HFFc6 (cell line): ENCODE data around the gene CASKIN1. TPM values are rescaled to one million over a fixed set of nuclear protein-coding genes. Genes with fewer than 3 reads are reported as not detected.

Experiments
- DNase-seq: peaks from one replicate; pipeline ENCODE4 v3.0.0-alpha.2; 2018
- H3K27ac Mint-ChIP-seq: 2 replicates; pipeline ENCODE4 v1.8.0; 2020; ENCODE audit warnings: mild to moderate bottlenecking, mixed read lengths
- H3K27me3 Mint-ChIP-seq: 2 replicates; pipeline ENCODE4 v1.8.0; 2021; ENCODE audit warnings: mild to moderate bottlenecking, moderate library complexity, mixed read lengths; ENCODE audit not compliant: insufficient read depth
- H3K36me3 Mint-ChIP-seq: 2 replicates; pipeline ENCODE4 v1.8.0; 2021; ENCODE audit warnings: low read depth, mixed read lengths
- H3K4me1 Mint-ChIP-seq: 2 replicates; pipeline ENCODE4 v1.8.0; 2020; ENCODE audit warnings: low read depth, mixed read lengths
- H3K4me3 Mint-ChIP-seq: 2 replicates; pipeline ENCODE4 v1.8.0; 2020; ENCODE audit warnings: mild to moderate bottlenecking, moderate library complexity, mixed read lengths
- H3K9me3 Mint-ChIP-seq: 2 replicates; pipeline ENCODE4 v1.8.0; 2020; ENCODE audit warnings: mild to moderate bottlenecking, mixed read lengths
- total RNA-seq, 6 experiments: library from RNA; stranded (reverse); fragmentation: NEBNext Ultra II Directional; extraction: Animal tissue kit (Norgen Biotek cat#: 25700); gene quantifications; 2 replicates in 1 of 6; 3 replicates in 5 of 6; pipeline ENCODE4 v1.2.3, GENCODE V29; 2021
- TF ChIP-seq, protein P1 (sequence below): fragments of 200-600 bp; sonication (generic); IDR thresholded peaks from 2 replicates; pipeline ENCODE4 v1.5.0; 2021; ENCODE audit warnings: antibody characterized with exemption, mild to moderate bottlenecking

The CASKIN1 gene
- total RNA-seq, 6 experiments from 2014 or later: 0.06 to 0.56 (median 0.11) TPM

DNA sequence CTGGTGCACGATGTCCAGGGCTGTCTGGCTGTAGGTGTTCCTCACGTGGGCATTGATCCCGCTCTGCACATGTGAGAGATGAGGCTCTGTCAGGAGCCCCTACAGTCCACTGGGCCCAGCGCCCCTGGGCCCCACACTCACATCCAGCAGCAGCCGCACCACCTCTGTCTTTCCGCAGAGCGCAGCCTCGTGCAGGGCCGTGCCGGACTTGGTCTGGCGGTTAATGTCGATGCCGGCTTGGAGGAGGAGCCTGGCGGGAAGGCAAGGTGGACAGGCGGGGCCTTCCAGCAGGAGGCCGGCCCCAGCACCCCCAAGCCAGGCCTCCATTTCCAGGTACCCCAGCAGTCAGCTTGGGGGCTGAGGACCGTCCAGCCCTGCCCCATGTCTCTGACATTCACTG lies 9.2 kb downstream of the CASKIN1 start:
- H3K27me3 Mint-ChIP-seq: peaks cover 4% of the 10 kb centered on the region
- no peak for DNase-seq

DNA sequence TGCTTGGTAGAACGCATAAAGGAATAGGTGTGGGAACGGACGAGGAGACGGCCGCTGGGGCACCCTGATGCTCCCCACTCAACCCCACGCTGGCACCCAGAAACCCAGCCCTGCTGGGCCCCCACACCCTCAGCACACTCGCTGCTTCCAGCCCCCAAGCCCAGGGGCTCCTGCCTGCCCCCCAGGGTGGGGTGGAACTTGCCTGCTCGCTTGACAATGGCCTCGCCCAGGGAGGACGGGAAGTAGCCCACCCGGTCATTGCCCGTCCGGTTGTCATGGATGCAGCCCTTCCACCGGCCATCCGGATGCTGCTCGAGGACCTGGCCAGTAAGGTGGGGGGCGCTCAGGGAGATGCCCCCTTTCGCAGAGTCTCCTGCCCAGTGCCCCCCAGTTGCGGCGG lies 9.9 kb downstream of the CASKIN1 start:
- no peaks in the 10 kb centered on the region for H3K4me1 Mint-ChIP-seq
- peaks cover 4% of the 10 kb centered on the region for H3K27me3 Mint-ChIP-seq
- H3K27ac Mint-ChIP-seq: no peak overlapping the region
- no peak for DNase-seq
- H3K4me3 Mint-ChIP-seq: no peak overlapping the region
- H3K36me3 Mint-ChIP-seq: peaks cover 10% of the 10 kb centered on the region
- TF ChIP-seq, protein P1, sequence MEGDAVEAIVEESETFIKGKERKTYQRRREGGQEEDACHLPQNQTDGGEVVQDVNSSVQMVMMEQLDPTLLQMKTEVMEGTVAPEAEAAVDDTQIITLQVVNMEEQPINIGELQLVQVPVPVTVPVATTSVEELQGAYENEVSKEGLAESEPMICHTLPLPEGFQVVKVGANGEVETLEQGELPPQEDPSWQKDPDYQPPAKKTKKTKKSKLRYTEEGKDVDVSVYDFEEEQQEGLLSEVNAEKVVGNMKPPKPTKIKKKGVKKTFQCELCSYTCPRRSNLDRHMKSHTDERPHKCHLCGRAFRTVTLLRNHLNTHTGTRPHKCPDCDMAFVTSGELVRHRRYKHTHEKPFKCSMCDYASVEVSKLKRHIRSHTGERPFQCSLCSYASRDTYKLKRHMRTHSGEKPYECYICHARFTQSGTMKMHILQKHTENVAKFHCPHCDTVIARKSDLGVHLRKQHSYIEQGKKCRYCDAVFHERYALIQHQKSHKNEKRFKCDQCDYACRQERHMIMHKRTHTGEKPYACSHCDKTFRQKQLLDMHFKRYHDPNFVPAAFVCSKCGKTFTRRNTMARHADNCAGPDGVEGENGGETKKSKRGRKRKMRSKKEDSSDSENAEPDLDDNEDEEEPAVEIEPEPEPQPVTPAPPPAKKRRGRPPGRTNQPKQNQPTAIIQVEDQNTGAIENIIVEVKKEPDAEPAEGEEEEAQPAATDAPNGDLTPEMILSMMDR: no peak
- H3K9me3 Mint-ChIP-seq: no peaks in the 10 kb centered on the region

More for the DNA sequence above, 9.2 kb downstream of the CASKIN1 start:
- H3K36me3 Mint-ChIP-seq: peaks cover 4% of the 10 kb centered on the region
- TF ChIP-seq, protein P1: no peak
- no peaks in the 10 kb centered on the region for H3K9me3 Mint-ChIP-seq
- H3K27ac Mint-ChIP-seq: no peak overlapping the region
- no peak overlapping the region for H3K4me3 Mint-ChIP-seq
- no peaks in the 10 kb centered on the region for H3K4me1 Mint-ChIP-seq

DNA sequence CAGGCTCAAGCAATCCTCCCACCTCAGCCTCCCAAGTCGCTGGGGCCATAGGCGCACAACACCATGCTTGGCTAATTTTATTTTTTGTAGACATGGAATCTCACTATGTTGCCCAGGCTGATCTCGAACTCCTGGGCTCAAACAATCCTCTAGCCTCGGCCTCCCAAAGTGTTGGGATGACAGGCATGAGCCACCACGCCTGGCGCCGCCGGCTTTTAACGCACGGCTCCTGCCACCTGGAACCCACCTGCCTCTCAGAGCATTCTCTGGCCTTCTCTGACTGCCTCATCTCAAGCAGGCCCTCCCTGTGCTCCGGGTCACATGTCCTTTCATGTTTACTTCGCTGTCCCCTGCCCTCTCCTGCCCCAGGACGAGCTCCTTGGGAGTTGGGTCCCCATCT lies 10.3 kb downstream of the CASKIN1 start:
- TF ChIP-seq, protein P1: no peak
- Mint-ChIP-seq H3K27me3 (peaks cover 4% of the 10 kb centered on the region), H3K27ac (no peak overlapping the region), H3K4me1 (no peaks in the 10 kb centered on the region), H3K4me3 (no peak overlapping the region), H3K9me3 (no peaks in the 10 kb centered on the region), H3K36me3 (peaks cover 10% of the 10 kb centered on the region)
- no peak for DNase-seq

DNA sequence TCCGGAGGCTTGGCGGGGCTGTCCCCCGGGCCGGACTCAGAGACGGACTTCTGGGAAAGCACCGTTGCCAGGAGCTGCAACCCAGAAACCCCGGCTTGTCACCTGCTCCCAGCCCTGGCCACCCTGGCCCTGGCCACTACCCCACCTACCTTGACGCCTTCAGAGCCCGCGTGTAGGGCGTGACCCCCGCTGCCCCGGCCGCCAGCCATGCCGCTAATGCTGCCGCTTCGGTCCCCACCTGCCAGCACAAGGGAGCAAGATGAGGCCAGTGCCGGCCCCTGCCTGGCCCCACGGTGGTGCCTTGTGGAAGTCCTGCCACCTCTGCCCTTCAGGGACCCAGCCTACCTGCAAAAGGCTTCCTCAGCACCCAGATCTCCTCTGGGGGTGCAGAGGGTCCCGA lies 11.4 kb downstream of the CASKIN1 start:
- no peak overlapping the region for H3K4me3 Mint-ChIP-seq
- H3K27ac Mint-ChIP-seq: no peak overlapping the region
- peaks cover 10% of the 10 kb centered on the region for H3K36me3 Mint-ChIP-seq
- H3K4me1 Mint-ChIP-seq: no peaks in the 10 kb centered on the region
- peaks cover 4% of the 10 kb centered on the region for H3K27me3 Mint-ChIP-seq
- no peaks in the 10 kb centered on the region for H3K9me3 Mint-ChIP-seq
- TF ChIP-seq, protein P1: no peak
- DNase-seq: no peak

DNA sequence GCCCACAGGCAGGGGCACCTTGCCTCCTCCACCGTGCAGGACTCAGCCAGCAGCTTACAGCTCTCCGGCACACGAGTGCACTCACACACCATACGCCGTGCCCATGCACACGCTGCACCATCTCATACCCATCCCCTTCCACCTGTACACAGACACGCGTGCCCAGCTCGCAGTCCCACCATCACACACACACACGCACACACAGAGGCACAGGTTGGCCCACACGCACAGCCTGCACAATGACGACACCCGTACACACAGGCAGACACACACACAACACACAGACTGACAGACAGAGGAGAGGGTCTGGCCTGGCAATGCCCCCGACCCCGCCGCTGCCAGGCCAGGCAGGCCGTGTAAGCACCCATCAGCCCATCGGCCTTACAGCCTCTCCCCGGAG lies 12.1 kb downstream of the CASKIN1 start:
- H3K4me3 Mint-ChIP-seq: no peak overlapping the region
- DNase-seq: no peak
- H3K4me1 Mint-ChIP-seq: no peaks in the 10 kb centered on the region
- peaks cover 4% of the 10 kb centered on the region for H3K27me3 Mint-ChIP-seq
- H3K36me3 Mint-ChIP-seq: peaks cover 10% of the 10 kb centered on the region
- TF ChIP-seq, protein P1: no peak
- H3K9me3 Mint-ChIP-seq: no peaks in the 10 kb centered on the region
- no peak overlapping the region for H3K27ac Mint-ChIP-seq

DNA sequence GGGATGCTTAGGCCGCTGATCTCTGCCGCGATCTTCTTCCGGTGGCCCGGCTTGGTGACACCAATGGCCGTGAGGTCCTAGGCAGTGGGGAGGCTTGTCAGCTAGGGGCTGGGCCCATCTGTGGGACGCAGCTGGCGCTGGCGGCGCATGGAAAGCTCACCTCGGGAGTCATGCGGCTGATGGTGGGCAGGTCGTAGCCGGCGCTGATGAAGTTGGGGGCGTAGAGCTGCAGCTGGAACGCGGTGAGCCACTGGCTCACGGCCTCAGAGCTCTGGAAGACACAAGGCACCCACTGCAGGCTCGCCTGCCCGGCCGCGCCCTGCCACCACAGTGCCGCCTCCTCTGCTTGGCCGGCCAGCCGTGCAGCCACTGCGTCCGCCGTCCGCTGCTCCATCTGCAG lies 12.7 kb downstream of the CASKIN1 start:
- H3K4me3 Mint-ChIP-seq: no peak overlapping the region
- H3K9me3 Mint-ChIP-seq: no peaks in the 10 kb centered on the region
- H3K36me3 Mint-ChIP-seq: peaks cover 10% of the 10 kb centered on the region
- TF ChIP-seq, protein P1: no peak
- H3K27ac Mint-ChIP-seq: no peak overlapping the region
- H3K27me3 Mint-ChIP-seq: peaks cover 4% of the 10 kb centered on the region
- DNase-seq: no peak
- H3K4me1 Mint-ChIP-seq: no peaks in the 10 kb centered on the region
